Astrocyte (in vitro differentiated cells and primary cell): ENCODE data around the gene ULBP3. TPM values are rescaled to one million over a fixed set of nuclear protein-coding genes. Genes with fewer than 3 reads are reported as not detected.
A peak's percentile ranks its signal among the peaks of the same experiment; 100 is the strongest.
"Not testable (repeated sequence)": the region's sequence is repeated elsewhere in the genome, so short reads cannot be mapped to it uniquely, and the experiment has no call there.

Source experiments
- DNase-seq: peaks from one replicate; pipeline ENCODE4 v3.0.0-alpha.2; 2010; ENCODE audit warnings: low read depth
- FAIRE-seq: peaks from 2 replicates; lab custom pipeline; 2011; peaks lifted over from hg19 to GRCh38; lab: Jason Lieb, UNC
- H2AFZ ChIP-seq: 2 replicates; pipeline ENCODE4 v1.6.0; 2012; ENCODE audit warnings: low read depth, low read length, inconsistent platforms
- H3K27ac ChIP-seq: 2 replicates; pipeline ENCODE4 v1.5.1; 2011; ENCODE audit warnings: low read depth, low read length, inconsistent platforms
- H3K27me3 ChIP-seq: 2 replicates; pipeline ENCODE4 v1.6.0; 2011; ENCODE audit warnings: low read length, inconsistent platforms; ENCODE audit not compliant: insufficient read depth
- H3K36me3 ChIP-seq: 2 replicates; pipeline ENCODE4 v1.5.1; 2011; ENCODE audit warnings: low read length, inconsistent platforms; ENCODE audit not compliant: insufficient read depth
- H3K4me1 ChIP-seq: 2 replicates; pipeline ENCODE4 v1.5.1; 2011; ENCODE audit warnings: low read length, inconsistent platforms; ENCODE audit not compliant: insufficient read depth
- H3K4me2 ChIP-seq: 2 replicates; pipeline ENCODE4 v1.6.0; 2012; ENCODE audit warnings: low read length, inconsistent platforms
- H3K4me3 ChIP-seq: 2 replicates; pipeline ENCODE4 v1.5.1; 2011; ENCODE audit warnings: low read depth, mild to moderate bottlenecking, low read length, inconsistent platforms; ENCODE audit not compliant: insufficient read depth
- H3K79me2 ChIP-seq: 2 replicates; pipeline ENCODE4 v1.6.0; 2012; ENCODE audit warnings: mild to moderate bottlenecking, low read length, inconsistent platforms; ENCODE audit not compliant: insufficient read depth
- H3K9ac ChIP-seq: 2 replicates; pipeline ENCODE4 v1.6.0; 2012; ENCODE audit warnings: mild to moderate bottlenecking, low read length, inconsistent platforms
- H3K9me3 ChIP-seq: 2 replicates; pipeline ENCODE4 v1.5.1; 2012; ENCODE audit warnings: low read depth, mild to moderate bottlenecking, low read length, inconsistent platforms; ENCODE audit not compliant: insufficient read depth
- H4K20me1 ChIP-seq: 2 replicates; pipeline ENCODE4 v1.6.0; 2012; ENCODE audit warnings: low read length, inconsistent platforms; ENCODE audit not compliant: insufficient read depth
- H3K27ac Mint-ChIP-seq: one replicate; pipeline ENCODE4 v1.8.0; 2021; ENCODE audit warnings: mild to moderate bottlenecking, mixed read lengths; ENCODE audit not compliant: unreplicated experiment
- H3K27me3 Mint-ChIP-seq: one replicate; pipeline ENCODE4 v1.8.0; 2021; ENCODE audit warnings: low read depth, mixed read lengths; ENCODE audit not compliant: unreplicated experiment
- H3K36me3 Mint-ChIP-seq: one replicate; pipeline ENCODE4 v1.8.0; 2021; ENCODE audit warnings: low read depth, mixed read lengths; ENCODE audit not compliant: unreplicated experiment
- H3K4me1 Mint-ChIP-seq: one replicate; pipeline ENCODE4 v1.8.0; 2021; ENCODE audit warnings: low read depth, mixed read lengths; ENCODE audit not compliant: unreplicated experiment
- H3K4me3 Mint-ChIP-seq: one replicate; pipeline ENCODE4 v1.8.0; 2021; ENCODE audit warnings: mild to moderate bottlenecking, moderate library complexity, mixed read lengths; ENCODE audit not compliant: unreplicated experiment
- H3K9me3 Mint-ChIP-seq: one replicate; pipeline ENCODE4 v1.8.0; 2021; ENCODE audit warnings: mild to moderate bottlenecking, mixed read lengths; ENCODE audit not compliant: unreplicated experiment
- EZH2 ChIP-seq: IDR thresholded peaks from 2 replicates; pipeline ENCODE4 v1.6.1; 2012; ENCODE audit warnings: mild to moderate bottlenecking, low read length, inconsistent platforms; ENCODE audit not compliant: insufficient read depth
- total RNA-seq: library from RNA; stranded (reverse); gene quantifications from 2 replicates; pipeline ENCODE4 v1.2.1, GENCODE V29; 2021

The ULBP3 gene
- total RNA-seq, 1 donor from 2014 or later = 14.7 TPM

GRCh38 chr6:150015281-150016001, 53.5 kb downstream of the ULBP3 start:
- not testable (repeated sequence) for H3K36me3 ChIP-seq, H3K27ac Mint-ChIP-seq, H4K20me1 ChIP-seq, H3K9me3 ChIP-seq, H3K27ac ChIP-seq, H3K9ac ChIP-seq, H3K4me1 Mint-ChIP-seq, H3K36me3 Mint-ChIP-seq, H3K4me1 ChIP-seq, DNase-seq, H3K79me2 ChIP-seq, H3K4me3 Mint-ChIP-seq, H2AFZ ChIP-seq, H3K9me3 Mint-ChIP-seq, H3K4me3 ChIP-seq, FAIRE-seq
- H3K27me3 ChIP-seq = peaks cover 55% of the 10 kb centered on the region
- peaks cover 82% of the 10 kb centered on the region for H3K27me3 Mint-ChIP-seq
- peak; percentile 55 for TF ChIP-seq EZH2
- H3K4me2 ChIP-seq = peak overlapping the region; percentile 41

GRCh38 chr6:150014623-150015280, 54.2 kb downstream of the ULBP3 start:
- not testable (repeated sequence) for H3K4me3 ChIP-seq, DNase-seq, FAIRE-seq, H3K9me3 Mint-ChIP-seq, H3K36me3 ChIP-seq, H4K20me1 ChIP-seq, H3K4me3 Mint-ChIP-seq, H3K9me3 ChIP-seq, H3K4me1 ChIP-seq, H3K36me3 Mint-ChIP-seq, H2AFZ ChIP-seq, H3K9ac ChIP-seq, H3K79me2 ChIP-seq, H3K4me1 Mint-ChIP-seq, H3K27ac ChIP-seq, H3K27ac Mint-ChIP-seq
- TF ChIP-seq EZH2 = peak; percentile 46
- H3K27me3 ChIP-seq = peaks cover 62% of the 10 kb centered on the region
- H3K4me2 ChIP-seq = peak overlapping the region; percentile 41
- H3K27me3 Mint-ChIP-seq = peaks cover 87% of the 10 kb centered on the region

DNA sequence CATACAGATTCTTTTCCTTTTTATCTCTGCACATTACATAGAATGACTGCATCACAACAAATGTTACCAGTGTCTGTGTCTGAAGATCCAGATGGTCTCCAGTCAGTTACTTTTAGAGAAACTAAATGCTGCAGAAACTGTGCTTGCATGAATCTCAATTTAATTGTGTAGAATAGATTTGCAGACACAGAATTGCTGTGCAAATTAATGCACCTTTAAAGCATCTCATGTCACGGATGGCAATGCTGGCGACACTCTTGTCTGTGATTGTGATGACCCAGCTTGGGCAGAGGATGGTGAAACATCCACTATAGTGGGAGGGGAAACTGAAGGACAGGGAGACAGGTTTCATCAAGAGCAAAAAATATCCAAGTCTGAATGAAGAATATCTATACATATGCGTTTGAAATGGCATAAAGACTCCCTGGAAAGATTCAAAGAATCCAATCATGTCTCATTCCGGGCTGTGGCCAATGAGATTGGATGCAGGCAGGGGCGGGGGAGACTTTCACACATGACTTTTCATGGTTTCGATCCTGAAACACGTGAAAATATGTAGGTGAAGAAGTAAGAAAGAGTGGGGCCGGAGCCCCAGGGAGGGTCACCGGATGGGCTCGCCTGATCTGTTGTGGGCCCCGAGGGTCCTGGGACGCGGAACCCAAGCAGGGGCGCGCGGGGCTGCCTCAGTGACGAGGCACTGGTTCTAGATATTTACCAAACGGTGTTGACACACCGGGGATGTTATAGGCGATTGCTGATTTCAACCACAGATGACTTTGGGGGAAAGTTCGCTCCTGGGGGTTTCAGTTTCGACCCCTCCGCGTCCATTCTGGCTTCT, 54.9 kb downstream of the ULBP3 start:
- not testable (repeated sequence) for H3K4me3 Mint-ChIP-seq, H4K20me1 ChIP-seq, H3K36me3 Mint-ChIP-seq, H3K9me3 ChIP-seq, H3K9me3 Mint-ChIP-seq, H3K4me1 ChIP-seq, DNase-seq, H3K9ac ChIP-seq, H3K27ac ChIP-seq, H2AFZ ChIP-seq, H3K4me1 Mint-ChIP-seq, FAIRE-seq, H3K36me3 ChIP-seq, H3K27ac Mint-ChIP-seq, H3K4me2 ChIP-seq, H3K4me3 ChIP-seq, H3K79me2 ChIP-seq
- H3K27me3 ChIP-seq = peaks cover 66% of the 10 kb centered on the region
- H3K27me3 Mint-ChIP-seq = peaks cover 88% of the 10 kb centered on the region

GRCh38 chr6:150012846-150013784, 55.8 kb downstream of the ULBP3 start:
- H3K36me3 Mint-ChIP-seq, H3K4me3 ChIP-seq, H3K4me3 Mint-ChIP-seq, FAIRE-seq, H3K9me3 ChIP-seq, H3K4me1 Mint-ChIP-seq, H3K4me1 ChIP-seq, H2AFZ ChIP-seq, DNase-seq, H4K20me1 ChIP-seq, H3K4me2 ChIP-seq, H3K9me3 Mint-ChIP-seq, H3K36me3 ChIP-seq, H3K9ac ChIP-seq, H3K79me2 ChIP-seq, H3K27ac Mint-ChIP-seq, H3K27ac ChIP-seq: not testable (repeated sequence)
- peaks cover 69% of the 10 kb centered on the region for H3K27me3 ChIP-seq
- peaks cover 87% of the 10 kb centered on the region for H3K27me3 Mint-ChIP-seq
